Right lobe of liver (tissue), 4 donors: ENCODE results near the gene RHOH.

Experiments
- POLR2A ChIP-seq: fragments of 450-650 bp; IDR thresholded peaks from one replicate; pipeline ENCODE4 v1.6.1; 2017; ENCODE audit warnings: antibody characterized with exemption, mild to moderate bottlenecking
- TF ChIP-seq, protein P1 (sequence below), 4 donors: fragments of 200-600 bp in 3 of 4; fragments of 450-650 bp in 1 of 4; IDR thresholded peaks; one replicate each; pipeline versions ENCODE4 v1.5.1 to v1.8.0; 2016 to 2022; ENCODE audit warnings: antibody characterized with exemption in 4 of 4, mild to moderate bottlenecking in 2 of 4
- donor health status: DM: no; HTN: no; CAD: no.
- donor health status: DM: no; HTN: no; CAD: no.
- donor health status: DM: no; HTN: yes; CAD: no.

DNA sequence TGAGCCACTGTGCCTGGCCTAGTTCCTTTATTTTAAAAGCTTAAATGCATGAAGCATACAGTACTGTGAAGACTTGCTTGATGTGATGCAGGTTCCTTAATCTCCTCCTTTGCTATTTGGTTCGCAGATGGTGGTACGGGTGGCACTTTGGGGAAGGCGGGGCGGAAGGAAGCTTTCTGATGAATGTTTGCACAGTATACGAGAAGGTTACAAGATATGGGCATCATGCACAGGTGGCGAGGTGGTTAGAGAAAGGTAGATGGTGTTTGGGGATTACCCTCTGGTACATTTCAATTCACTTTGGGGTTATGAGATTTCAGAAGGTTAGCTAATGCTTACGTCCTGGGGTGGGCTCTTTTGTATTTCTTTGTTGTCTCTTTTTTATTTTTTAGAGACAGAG lies 17.2 kb downstream of the RHOH start:
- no peak for TF ChIP-seq POLR2A
- TF ChIP-seq, protein P1, sequence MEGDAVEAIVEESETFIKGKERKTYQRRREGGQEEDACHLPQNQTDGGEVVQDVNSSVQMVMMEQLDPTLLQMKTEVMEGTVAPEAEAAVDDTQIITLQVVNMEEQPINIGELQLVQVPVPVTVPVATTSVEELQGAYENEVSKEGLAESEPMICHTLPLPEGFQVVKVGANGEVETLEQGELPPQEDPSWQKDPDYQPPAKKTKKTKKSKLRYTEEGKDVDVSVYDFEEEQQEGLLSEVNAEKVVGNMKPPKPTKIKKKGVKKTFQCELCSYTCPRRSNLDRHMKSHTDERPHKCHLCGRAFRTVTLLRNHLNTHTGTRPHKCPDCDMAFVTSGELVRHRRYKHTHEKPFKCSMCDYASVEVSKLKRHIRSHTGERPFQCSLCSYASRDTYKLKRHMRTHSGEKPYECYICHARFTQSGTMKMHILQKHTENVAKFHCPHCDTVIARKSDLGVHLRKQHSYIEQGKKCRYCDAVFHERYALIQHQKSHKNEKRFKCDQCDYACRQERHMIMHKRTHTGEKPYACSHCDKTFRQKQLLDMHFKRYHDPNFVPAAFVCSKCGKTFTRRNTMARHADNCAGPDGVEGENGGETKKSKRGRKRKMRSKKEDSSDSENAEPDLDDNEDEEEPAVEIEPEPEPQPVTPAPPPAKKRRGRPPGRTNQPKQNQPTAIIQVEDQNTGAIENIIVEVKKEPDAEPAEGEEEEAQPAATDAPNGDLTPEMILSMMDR (IDR thresholded peaks at IDR 0.05), result no peak
